ENCODE results near the gene MROH2B. TPM values are rescaled to one million over a fixed set of nuclear protein-coding genes. Genes with fewer than 3 reads are reported as not detected.

MROH2B gene
- total RNA-seq, 1 donor from 2014 or later = 0.44 TPM

DNA sequence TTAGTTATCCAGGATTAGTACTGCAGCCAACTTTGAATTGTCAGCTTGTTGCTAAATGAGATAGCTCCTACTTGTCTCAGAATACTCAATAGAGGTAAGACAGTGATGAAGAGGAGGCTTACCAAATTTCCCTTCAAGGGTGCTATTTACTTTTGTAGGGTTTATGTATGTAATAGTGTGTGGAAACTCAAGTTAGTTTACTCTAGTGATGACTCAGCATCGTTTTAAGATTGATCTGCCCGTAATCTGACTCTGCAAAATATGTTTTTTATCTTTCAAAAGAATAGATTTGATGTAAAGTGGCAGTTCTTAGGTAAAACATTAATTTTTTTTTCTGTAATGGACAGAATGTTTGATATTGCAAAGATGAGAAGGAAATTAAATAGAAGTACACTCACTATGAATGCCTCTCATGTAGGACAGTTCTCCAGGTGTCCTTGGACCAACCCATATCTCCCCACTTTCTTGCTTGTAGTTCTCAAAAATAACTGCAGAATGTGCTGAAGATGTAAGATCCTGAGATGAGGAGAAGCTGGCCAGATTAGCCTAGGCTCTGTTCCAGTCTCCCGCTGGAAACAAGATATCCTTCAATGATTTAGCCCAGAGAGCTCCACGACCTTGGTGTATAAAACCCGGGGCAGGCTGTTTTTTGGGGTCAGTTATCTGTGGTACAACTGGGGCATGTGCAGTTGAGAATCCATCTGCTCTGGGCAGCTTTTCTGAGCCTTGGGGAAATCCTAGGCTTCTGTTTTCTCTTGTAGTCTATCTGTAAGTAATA, 24.4 kb upstream of the MROH2B start:
- Mint-ChIP-seq H3K4me1 (ENCODE audit: unreplicated experiment) (no peaks in the 10 kb centered on the region), H3K27me3 (ENCODE audit: unreplicated experiment) (no peaks in the 10 kb centered on the region), H3K27ac (ENCODE audit: unreplicated experiment) (no peak overlapping the region), H3K4me3 (ENCODE audit: unreplicated experiment) (no peak overlapping the region), H3K36me3 (ENCODE audit: low read depth, unreplicated experiment) (no peaks in the 10 kb centered on the region), H3K9me3 (ENCODE audit: unreplicated experiment) (no peaks in the 10 kb centered on the region)
- DNase-seq (ENCODE audit: low spot score) = no peak
- TF ChIP-seq, protein P1, sequence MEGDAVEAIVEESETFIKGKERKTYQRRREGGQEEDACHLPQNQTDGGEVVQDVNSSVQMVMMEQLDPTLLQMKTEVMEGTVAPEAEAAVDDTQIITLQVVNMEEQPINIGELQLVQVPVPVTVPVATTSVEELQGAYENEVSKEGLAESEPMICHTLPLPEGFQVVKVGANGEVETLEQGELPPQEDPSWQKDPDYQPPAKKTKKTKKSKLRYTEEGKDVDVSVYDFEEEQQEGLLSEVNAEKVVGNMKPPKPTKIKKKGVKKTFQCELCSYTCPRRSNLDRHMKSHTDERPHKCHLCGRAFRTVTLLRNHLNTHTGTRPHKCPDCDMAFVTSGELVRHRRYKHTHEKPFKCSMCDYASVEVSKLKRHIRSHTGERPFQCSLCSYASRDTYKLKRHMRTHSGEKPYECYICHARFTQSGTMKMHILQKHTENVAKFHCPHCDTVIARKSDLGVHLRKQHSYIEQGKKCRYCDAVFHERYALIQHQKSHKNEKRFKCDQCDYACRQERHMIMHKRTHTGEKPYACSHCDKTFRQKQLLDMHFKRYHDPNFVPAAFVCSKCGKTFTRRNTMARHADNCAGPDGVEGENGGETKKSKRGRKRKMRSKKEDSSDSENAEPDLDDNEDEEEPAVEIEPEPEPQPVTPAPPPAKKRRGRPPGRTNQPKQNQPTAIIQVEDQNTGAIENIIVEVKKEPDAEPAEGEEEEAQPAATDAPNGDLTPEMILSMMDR (IDR thresholded peaks at IDR 0.05; ENCODE audit: unreplicated experiment) = no peak

DNA sequence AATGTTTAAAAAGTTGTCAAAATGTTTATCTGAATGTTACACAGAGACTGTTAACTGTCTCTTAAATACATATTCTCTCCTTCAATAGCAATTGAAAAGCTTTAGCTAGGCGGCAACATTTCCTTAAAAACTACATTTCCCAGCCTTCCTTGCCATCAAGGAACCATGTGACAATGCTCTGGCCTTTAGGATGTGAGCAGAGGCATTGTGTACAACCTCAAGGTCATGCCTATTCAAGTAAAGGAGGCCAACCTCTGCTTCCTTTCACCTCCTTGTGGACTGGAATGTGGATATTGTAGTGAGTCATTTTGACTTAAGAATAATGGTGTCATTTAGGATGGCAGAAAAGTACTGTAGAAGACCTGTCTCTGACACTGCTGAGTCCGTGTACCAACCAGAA, 23.7 kb upstream of the MROH2B start:
- H3K4me1 Mint-ChIP-seq (ENCODE audit: unreplicated experiment) = no peaks in the 10 kb centered on the region
- TF ChIP-seq, protein P1 (IDR thresholded peaks at IDR 0.05; ENCODE audit: unreplicated experiment) = no peak

DNA sequence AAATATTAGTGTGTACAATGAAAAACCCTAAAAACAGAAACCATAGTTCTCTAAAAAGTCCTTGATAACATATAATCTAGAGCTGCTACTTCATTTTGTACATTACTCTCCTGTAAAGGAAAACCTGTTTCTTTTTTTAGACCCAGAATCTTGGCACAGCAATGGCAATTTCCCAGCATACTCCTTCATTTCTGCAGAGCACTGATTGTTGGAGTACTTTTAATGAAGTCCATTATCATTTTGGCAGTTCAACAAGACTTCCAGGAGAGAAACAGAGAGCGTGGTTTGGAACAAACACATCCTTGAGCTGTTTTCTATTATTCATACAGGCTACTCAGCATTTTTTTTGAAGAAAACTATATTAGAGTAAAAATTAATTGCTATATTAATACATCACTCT, 22.7 kb upstream of the MROH2B start:
- Mint-ChIP-seq H3K27me3 (ENCODE audit: unreplicated experiment) (no peaks in the 10 kb centered on the region), H3K9me3 (ENCODE audit: unreplicated experiment) (no peaks in the 10 kb centered on the region), H3K36me3 (ENCODE audit: low read depth, unreplicated experiment) (no peaks in the 10 kb centered on the region), H3K27ac (ENCODE audit: unreplicated experiment) (no peak overlapping the region), H3K4me1 (ENCODE audit: unreplicated experiment) (no peaks in the 10 kb centered on the region), H3K4me3 (ENCODE audit: unreplicated experiment) (no peak overlapping the region)
- DNase-seq (ENCODE audit: low spot score) = no peak
- TF ChIP-seq, protein P1 (IDR thresholded peaks at IDR 0.05; ENCODE audit: unreplicated experiment) = no peak

More for the DNA sequence above, 23.7 kb upstream of the MROH2B start:
- Mint-ChIP-seq H3K36me3 (ENCODE audit: low read depth, unreplicated experiment) (no peaks in the 10 kb centered on the region), H3K4me3 (ENCODE audit: unreplicated experiment) (no peak overlapping the region), H3K27me3 (ENCODE audit: unreplicated experiment) (no peaks in the 10 kb centered on the region), H3K9me3 (ENCODE audit: unreplicated experiment) (no peaks in the 10 kb centered on the region), H3K27ac (ENCODE audit: unreplicated experiment) (no peak overlapping the region)
- DNase-seq (ENCODE audit: low spot score) = no peak

DNA sequence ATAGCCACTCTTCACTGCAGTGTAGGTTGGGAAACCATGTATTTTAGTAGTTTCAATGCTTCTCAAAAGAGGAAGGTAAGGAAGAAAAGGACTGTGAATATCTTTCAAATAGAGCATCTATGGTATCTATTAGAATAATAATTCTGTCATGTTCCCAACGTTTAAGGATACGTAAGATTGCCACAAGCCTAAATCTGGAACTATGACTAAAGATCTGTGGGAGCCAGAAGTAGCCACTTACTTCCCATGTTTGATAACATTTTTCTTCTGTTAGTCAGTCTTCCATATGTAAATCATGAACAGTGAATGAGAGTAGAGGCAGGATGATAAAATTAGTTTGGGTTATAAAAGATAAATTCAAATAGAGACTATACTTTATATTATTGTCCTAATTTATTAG, 16.3 kb upstream of the MROH2B start:
- no peak overlapping the region for H3K4me3 Mint-ChIP-seq (ENCODE audit: unreplicated experiment)
- H3K27me3 Mint-ChIP-seq (ENCODE audit: unreplicated experiment) = no peaks in the 10 kb centered on the region
- no peaks in the 10 kb centered on the region for H3K36me3 Mint-ChIP-seq (ENCODE audit: low read depth, unreplicated experiment)
- H3K9me3 Mint-ChIP-seq (ENCODE audit: unreplicated experiment) = no peaks in the 10 kb centered on the region
- no peaks in the 10 kb centered on the region for H3K4me1 Mint-ChIP-seq (ENCODE audit: unreplicated experiment)
- TF ChIP-seq, protein P1 (IDR thresholded peaks at IDR 0.05; ENCODE audit: unreplicated experiment) = no peak
- no peak for DNase-seq (ENCODE audit: low spot score)
- no peak overlapping the region for H3K27ac Mint-ChIP-seq (ENCODE audit: unreplicated experiment)

DNA sequence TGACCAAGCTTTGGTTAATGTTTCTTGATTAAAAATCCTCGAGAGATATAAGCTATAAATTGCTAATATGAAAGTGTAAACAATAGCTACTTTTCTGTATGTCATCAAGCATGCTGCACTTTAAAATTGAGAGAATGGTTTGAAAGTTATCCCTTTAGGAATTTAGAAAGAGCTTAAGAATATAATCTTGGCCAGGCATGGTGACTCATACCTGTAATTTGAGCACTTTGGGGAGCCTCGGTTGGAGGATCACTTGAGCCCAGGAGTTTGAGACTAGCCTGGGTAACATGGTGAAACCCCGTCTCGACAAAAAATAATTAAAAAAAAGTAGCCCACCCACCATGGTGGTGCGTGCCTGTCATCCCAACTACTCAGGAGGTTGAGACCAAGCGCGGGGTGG, 12.2 kb upstream of the MROH2B start:
- H3K36me3 Mint-ChIP-seq (ENCODE audit: low read depth, unreplicated experiment) = peaks cover 8% of the 10 kb centered on the region
- H3K27ac Mint-ChIP-seq (ENCODE audit: unreplicated experiment) = no peak overlapping the region
- DNase-seq (ENCODE audit: low spot score) = no peak
- H3K27me3 Mint-ChIP-seq (ENCODE audit: unreplicated experiment) = no peaks in the 10 kb centered on the region
- no peak overlapping the region for H3K4me3 Mint-ChIP-seq (ENCODE audit: unreplicated experiment)
- peaks cover 12% of the 10 kb centered on the region for H3K9me3 Mint-ChIP-seq (ENCODE audit: unreplicated experiment)
- TF ChIP-seq, protein P1 (IDR thresholded peaks at IDR 0.05; ENCODE audit: unreplicated experiment) = no peak
- no peaks in the 10 kb centered on the region for H3K4me1 Mint-ChIP-seq (ENCODE audit: unreplicated experiment)

Data from endothelial cell (in vitro differentiated cells).